SK-N-SH (cell line): ENCODE measurements around the gene HMGCS1. TPM values are rescaled to one million over a fixed set of nuclear protein-coding genes. Genes with fewer than 3 reads are reported as not detected.
A peak's percentile ranks its signal among the peaks of the same experiment; 100 is the strongest.

Experiments
- CTCF ChIA-PET: fragments of 300-600, 350-600 bp; formaldehyde crosslinking; extraction: SDS; loops from one replicate; lab custom pipeline; 2021; lab: Yijun Ruan, JAX
- POLR2A ChIA-PET: fragments of 350-600 bp; sonication (Branson Sonifier 250); formaldehyde crosslinking; extraction: SDS; loops from one replicate; lab custom pipeline; 2020; ENCODE audit warnings: antibody characterized with exemption, inconsistent platforms; lab: Yijun Ruan, JAX
- DNase-seq: peaks from one replicate; pipeline ENCODE4 v3.0.0; 2012
- H2AFZ ChIP-seq: fragments of 200-600 bp; sonication (generic); 2 replicates; pipeline ENCODE4 v1.8.1; 2016; ENCODE audit warnings: antibody characterized with exemption, mild to moderate bottlenecking, low read depth
- H3F3A ChIP-seq: fragments of 200-600 bp; sonication (generic); replicated peaks from 2 replicates; pipeline ENCODE3; 2016; ENCODE audit warnings: antibody characterized with exemption, mild to moderate bottlenecking; ENCODE audit not compliant: insufficient read depth
- H3K27ac ChIP-seq, 2 experiments: fragments of 200-500 bp in 1 of 2; fragments of 200-600 bp in 1 of 2; sonication (Bioruptor generic) in 1 of 2; sonication (generic), shearing (Covaris generic) in 1 of 2; 2 replicates each; pipeline versions ENCODE4 v1.5.1 to v1.6.1; 2014 to 2016; ENCODE audit warnings: low read depth in 2 of 2, inconsistent platforms in 1 of 2, low read length in 1 of 2, mild to moderate bottlenecking in 1 of 2, mixed read lengths in 1 of 2
- H3K27me3 ChIP-seq: fragments of 200-600 bp; sonication (generic), shearing (Covaris generic); 2 replicates; pipeline ENCODE4 v1.6.1; 2016; ENCODE audit warnings: mixed run types; ENCODE audit not compliant: insufficient read depth
- H3K36me3 ChIP-seq, 2 experiments: fragments of 200-500 bp in 1 of 2; fragments of 200-600 bp in 1 of 2; sonication (Bioruptor generic) in 1 of 2; sonication (generic) in 1 of 2; replicated peaks in 1 of 2; 2 replicates each; pipeline versions ENCODE3 to v1.5.1; 2014 to 2016; ENCODE audit warnings: low read length in 1 of 2, mild to moderate bottlenecking in 1 of 2; ENCODE audit not compliant: insufficient read depth in 2 of 2, control insufficient read depth in 1 of 2
- H3K4me1 ChIP-seq, 2 experiments: fragments of 200-500 bp in 1 of 2; fragments of 200-600 bp in 1 of 2; sonication (Bioruptor generic) in 1 of 2; sonication (generic), shearing (Covaris generic) in 1 of 2; 2 replicates each; pipeline versions ENCODE4 v1.5.1 to v1.6.1; 2014 to 2016; ENCODE audit warnings: low read depth in 1 of 2, low read length in 1 of 2, mixed run types in 1 of 2; ENCODE audit not compliant: insufficient read depth in 2 of 2, control insufficient read depth in 1 of 2
- H3K4me2 ChIP-seq: fragments of 200-600 bp; sonication (generic), shearing (Covaris generic); 2 replicates; pipeline ENCODE4 v1.6.1; 2017; ENCODE audit warnings: mixed run types
- H3K4me3 ChIP-seq, 2 experiments: fragments of 200-500 bp in 1 of 2; fragments of 200-600 bp in 1 of 2; sonication (Bioruptor generic) in 1 of 2; sonication (generic), shearing (Covaris generic) in 1 of 2; 2 replicates each; pipeline versions ENCODE4 v1.5.1 to v1.8.1; 2014 to 2016; ENCODE audit warnings: low read depth in 2 of 2, inconsistent platforms in 1 of 2, low read length in 1 of 2, mild to moderate bottlenecking in 1 of 2, mixed read lengths in 1 of 2, moderate library complexity in 1 of 2
- H3K79me2 ChIP-seq: fragments of 200-600 bp; sonication (generic); 2 replicates; pipeline ENCODE4 v1.8.1; 2017; ENCODE audit warnings: mild to moderate bottlenecking; ENCODE audit not compliant: insufficient read depth
- H3K9ac ChIP-seq: fragments of 200-600 bp; sonication (generic); 2 replicates; pipeline ENCODE4 v1.6.1; 2017; ENCODE audit warnings: mixed run types
- H3K9me2 ChIP-seq: fragments of 200-600 bp; sonication (generic); 2 replicates; pipeline ENCODE4 v1.6.1; 2017; ENCODE audit warnings: mixed run types
- H3K9me3 ChIP-seq: fragments of 200-600 bp; sonication (generic); 2 replicates; pipeline ENCODE4 v1.6.1; 2017; ENCODE audit warnings: mixed run types, mild to moderate bottlenecking, moderate library complexity
- H4K20me1 ChIP-seq: fragments of 200-600 bp; sonication (generic); 2 replicates; pipeline ENCODE4 v1.6.1; 2017; ENCODE audit warnings: mild to moderate bottlenecking, mixed run types; ENCODE audit not compliant: insufficient read depth
- CHD2 ChIP-seq: fragments of 150-350 bp; IDR thresholded peaks from 2 replicates; pipeline ENCODE4 v1.6.1; 2018; ENCODE audit warnings: low read length; ENCODE audit not compliant: partially characterized antibody
- EP300 ChIP-seq, 2 experiments: IDR thresholded peaks; 2 replicates each; pipeline versions ENCODE4 v1.4.0 to v1.6.1; 2012; ENCODE audit warnings: borderline replicate concordance in 1 of 2, low read depth in 1 of 2, low read length in 1 of 2
- EZH2phosphoT487 ChIP-seq: fragments of 200-600 bp; sonication (generic); IDR thresholded peaks from 2 replicates; pipeline ENCODE4 v1.6.1; 2017; ENCODE audit warnings: low read depth, mixed run types, mild to moderate bottlenecking, antibody characterized with exemption, moderate library complexity, borderline replicate concordance
- FOSL2 ChIP-seq: IDR thresholded peaks from 2 replicates; pipeline ENCODE4 v1.4.0; 2012; ENCODE audit warnings: low read depth, mild to moderate bottlenecking, moderate library complexity, borderline replicate concordance
- FOXJ3 ChIP-seq: sonication (generic); formaldehyde crosslinking; IDR thresholded peaks from 2 replicates; pipeline ENCODE4 v1.5.1; 2020; ENCODE audit warnings: mild to moderate bottlenecking, missing genetic modification reagents
- FOXM1 ChIP-seq: IDR thresholded peaks from 2 replicates; pipeline ENCODE4 v1.4.0; 2012; ENCODE audit warnings: low read depth, mild to moderate bottlenecking
- GATA2 ChIP-seq: sonication (generic); formaldehyde crosslinking; IDR thresholded peaks from 2 replicates; pipeline ENCODE4 v1.5.0; 2020; ENCODE audit warnings: mild to moderate bottlenecking, missing genetic modification reagents
- JUND ChIP-seq: IDR thresholded peaks from 2 replicates; pipeline ENCODE4 v1.4.0; 2012
- MEF2A ChIP-seq: IDR thresholded peaks from 2 replicates; pipeline ENCODE4 v1.4.0; 2012; ENCODE audit warnings: low read depth, borderline replicate concordance
- MXI1 ChIP-seq: IDR thresholded peaks from 2 replicates; pipeline ENCODE4 v1.6.1; 2012; ENCODE audit warnings: mild to moderate bottlenecking, low read depth, low read length, improper control_type of control experiment
- NFIC ChIP-seq: IDR thresholded peaks from 2 replicates; pipeline ENCODE4 v1.4.0; 2012; ENCODE audit warnings: borderline replicate concordance
- POLR2AphosphoS5 ChIP-seq: IDR thresholded peaks from 2 replicates; pipeline ENCODE4 v1.6.1; 2012; ENCODE audit warnings: low read depth, low read length
- RAD21 ChIP-seq: IDR thresholded peaks from 2 replicates; pipeline ENCODE4 v1.6.1; 2012; ENCODE audit warnings: mild to moderate bottlenecking, low read length
- RFX5 ChIP-seq: IDR thresholded peaks from 2 replicates; pipeline ENCODE4 v1.6.1; 2012; ENCODE audit warnings: mild to moderate bottlenecking, improper control_type of control experiment, low read length
- TAF1 ChIP-seq: IDR thresholded peaks from 2 replicates; pipeline ENCODE4 v1.6.1; 2012; ENCODE audit warnings: low read depth, mild to moderate bottlenecking, low read length, moderate library complexity, borderline replicate concordance
- TEAD4 ChIP-seq: IDR thresholded peaks from 2 replicates; pipeline ENCODE4 v1.4.0; 2012; ENCODE audit warnings: mild to moderate bottlenecking, borderline replicate concordance; ENCODE audit not compliant: insufficient read depth
- polyA plus RNA-seq, 3 experiments: library from polyadenylated mRNA; depleted of rRNA; stranded (reverse); fragments of >200 nt; gene quantifications; 2 replicates each; pipeline ENCODE4 v1.2.3, GENCODE V29; 2012
- TF ChIP-seq, protein P1 (sequence below): IDR thresholded peaks from 2 replicates; pipeline ENCODE4; 2012
- TF ChIP-seq, protein P2 (sequence below): IDR thresholded peaks from 2 replicates; pipeline ENCODE4 v1.4.0; 2012; ENCODE audit warnings: low read depth, borderline replicate concordance
- TF ChIP-seq, protein P3 (sequence below): fragments of 150-350 bp; IDR thresholded peaks from 2 replicates; pipeline ENCODE4 v1.6.1; 2016; ENCODE audit warnings: mild to moderate bottlenecking, low read depth, low read length
- TF ChIP-seq, protein P4 (sequence below): IDR thresholded peaks from 2 replicates; pipeline ENCODE4 v1.6.1; 2012; ENCODE audit warnings: mild to moderate bottlenecking, low read depth, low read length, moderate library complexity
- TF ChIP-seq, protein P5 (sequence below): fragments of 150-350 bp; IDR thresholded peaks from 2 replicates; pipeline ENCODE4 v1.6.1; 2017; ENCODE audit warnings: antibody characterized with exemption, low read length, low read depth, borderline replicate concordance
- TF ChIP-seq, protein P6 (sequence below): IDR thresholded peaks from 2 replicates; pipeline ENCODE4 v1.4.0; 2012; ENCODE audit warnings: low read depth

HMGCS1 gene
- polyA plus RNA-seq, 1 of the 3 experiments (the other 2 are of a cell fraction), result 8.2 TPM

DNA sequence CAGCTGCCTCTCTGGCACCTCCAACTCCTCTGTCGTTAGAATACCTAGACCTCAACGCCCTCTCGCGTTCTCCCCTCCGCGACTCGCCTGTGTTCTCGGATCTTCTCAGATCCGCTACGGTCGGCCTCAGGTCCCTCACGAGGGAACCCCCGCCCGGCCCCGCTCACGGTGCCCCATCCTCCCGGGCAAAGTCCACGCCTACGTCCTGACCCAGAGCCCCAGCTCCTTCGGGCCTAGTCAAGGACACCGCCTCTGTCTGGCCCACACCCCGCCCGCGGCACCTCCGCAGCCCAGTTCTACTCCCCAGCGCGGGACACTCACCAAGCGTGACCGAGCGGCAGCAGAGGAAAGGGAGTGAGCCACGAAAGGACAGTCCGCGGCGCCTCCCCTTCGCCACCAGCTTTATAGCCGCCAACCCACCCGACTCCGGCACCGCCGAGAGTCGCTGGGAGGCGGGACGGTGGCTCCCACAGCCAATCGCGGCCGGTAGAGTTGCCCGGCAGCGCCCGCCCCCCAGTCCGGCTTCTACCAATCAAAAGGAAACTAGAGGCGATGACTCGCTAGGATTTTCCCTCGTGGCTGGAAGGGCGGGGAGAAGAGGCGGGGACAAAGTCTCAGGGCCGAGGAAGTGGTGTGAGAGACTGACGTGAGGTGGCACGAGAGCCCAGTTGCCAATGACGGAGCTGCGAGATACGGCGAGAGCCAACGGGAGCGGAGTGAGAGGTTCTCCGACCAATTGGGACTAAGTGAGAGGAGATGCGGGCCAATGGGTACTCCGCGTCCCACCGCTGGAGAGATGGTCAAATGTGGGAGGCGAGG, at the start of gene HMGCS1 (continued):
- TF ChIP-seq, protein P1, sequence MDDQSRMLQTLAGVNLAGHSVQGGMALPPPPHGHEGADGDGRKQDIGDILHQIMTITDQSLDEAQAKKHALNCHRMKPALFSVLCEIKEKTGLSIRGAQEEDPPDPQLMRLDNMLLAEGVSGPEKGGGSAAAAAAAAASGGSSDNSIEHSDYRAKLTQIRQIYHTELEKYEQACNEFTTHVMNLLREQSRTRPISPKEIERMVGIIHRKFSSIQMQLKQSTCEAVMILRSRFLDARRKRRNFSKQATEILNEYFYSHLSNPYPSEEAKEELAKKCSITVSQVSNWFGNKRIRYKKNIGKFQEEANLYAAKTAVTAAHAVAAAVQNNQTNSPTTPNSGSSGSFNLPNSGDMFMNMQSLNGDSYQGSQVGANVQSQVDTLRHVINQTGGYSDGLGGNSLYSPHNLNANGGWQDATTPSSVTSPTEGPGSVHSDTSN, result peak; percentile 98
- TF ChIP-seq, protein P2, sequence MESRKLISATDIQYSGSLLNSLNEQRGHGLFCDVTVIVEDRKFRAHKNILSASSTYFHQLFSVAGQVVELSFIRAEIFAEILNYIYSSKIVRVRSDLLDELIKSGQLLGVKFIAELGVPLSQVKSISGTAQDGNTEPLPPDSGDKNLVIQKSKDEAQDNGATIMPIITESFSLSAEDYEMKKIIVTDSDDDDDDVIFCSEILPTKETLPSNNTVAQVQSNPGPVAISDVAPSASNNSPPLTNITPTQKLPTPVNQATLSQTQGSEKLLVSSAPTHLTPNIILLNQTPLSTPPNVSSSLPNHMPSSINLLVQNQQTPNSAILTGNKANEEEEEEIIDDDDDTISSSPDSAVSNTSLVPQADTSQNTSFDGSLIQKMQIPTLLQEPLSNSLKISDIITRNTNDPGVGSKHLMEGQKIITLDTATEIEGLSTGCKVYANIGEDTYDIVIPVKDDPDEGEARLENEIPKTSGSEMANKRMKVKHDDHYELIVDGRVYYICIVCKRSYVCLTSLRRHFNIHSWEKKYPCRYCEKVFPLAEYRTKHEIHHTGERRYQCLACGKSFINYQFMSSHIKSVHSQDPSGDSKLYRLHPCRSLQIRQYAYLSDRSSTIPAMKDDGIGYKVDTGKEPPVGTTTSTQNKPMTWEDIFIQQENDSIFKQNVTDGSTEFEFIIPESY, result peak; percentile 89
- TF ChIP-seq JUND, result no peak

DNA sequence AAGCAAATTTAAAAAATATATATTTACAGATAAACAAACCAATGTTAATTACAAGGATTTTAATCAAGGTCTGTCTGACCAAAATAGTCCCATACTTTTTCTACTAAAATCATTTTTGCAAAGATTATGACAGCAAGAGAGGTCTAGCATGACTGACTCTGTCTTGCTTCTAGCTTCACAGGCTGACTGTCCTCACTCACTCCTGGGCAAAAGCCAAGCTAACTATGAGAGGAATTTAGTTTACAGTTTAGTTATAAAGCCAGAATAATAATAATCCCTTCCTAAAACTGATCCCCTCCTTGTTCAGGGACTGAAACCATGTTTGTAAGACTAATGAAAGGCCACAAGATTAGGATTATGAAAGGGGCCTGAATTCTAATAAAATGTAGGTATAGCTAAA, 45.5 kb upstream of the HMGCS1 start:
- no peaks in the 10 kb centered on the region for H3K27me3 ChIP-seq
- no peak overlapping the region for H3K27ac ChIP-seq
- no peaks in the 10 kb centered on the region for H3F3A ChIP-seq
- H4K20me1 ChIP-seq, result no peaks in the 10 kb centered on the region
- H3K36me3 ChIP-seq, result no peaks in the 10 kb centered on the region
- no peaks in the 10 kb centered on the region for H3K4me1 ChIP-seq
- TF ChIP-seq FOXJ3 (CRISPR knock-in tag), result no peak
- TF ChIP-seq NFIC, result no peak
- TF ChIP-seq GATA2 (CRISPR knock-in tag), result no peak
- no peak for TF ChIP-seq CHD2
- TF ChIP-seq, protein P3, sequence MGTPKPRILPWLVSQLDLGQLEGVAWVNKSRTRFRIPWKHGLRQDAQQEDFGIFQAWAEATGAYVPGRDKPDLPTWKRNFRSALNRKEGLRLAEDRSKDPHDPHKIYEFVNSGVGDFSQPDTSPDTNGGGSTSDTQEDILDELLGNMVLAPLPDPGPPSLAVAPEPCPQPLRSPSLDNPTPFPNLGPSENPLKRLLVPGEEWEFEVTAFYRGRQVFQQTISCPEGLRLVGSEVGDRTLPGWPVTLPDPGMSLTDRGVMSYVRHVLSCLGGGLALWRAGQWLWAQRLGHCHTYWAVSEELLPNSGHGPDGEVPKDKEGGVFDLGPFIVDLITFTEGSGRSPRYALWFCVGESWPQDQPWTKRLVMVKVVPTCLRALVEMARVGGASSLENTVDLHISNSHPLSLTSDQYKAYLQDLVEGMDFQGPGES, result no peak
- TF ChIP-seq MEF2A, result no peak
- no peak for TF ChIP-seq FOXM1
- no peak for TF ChIP-seq EZH2phosphoT487
- TF ChIP-seq, protein P4, sequence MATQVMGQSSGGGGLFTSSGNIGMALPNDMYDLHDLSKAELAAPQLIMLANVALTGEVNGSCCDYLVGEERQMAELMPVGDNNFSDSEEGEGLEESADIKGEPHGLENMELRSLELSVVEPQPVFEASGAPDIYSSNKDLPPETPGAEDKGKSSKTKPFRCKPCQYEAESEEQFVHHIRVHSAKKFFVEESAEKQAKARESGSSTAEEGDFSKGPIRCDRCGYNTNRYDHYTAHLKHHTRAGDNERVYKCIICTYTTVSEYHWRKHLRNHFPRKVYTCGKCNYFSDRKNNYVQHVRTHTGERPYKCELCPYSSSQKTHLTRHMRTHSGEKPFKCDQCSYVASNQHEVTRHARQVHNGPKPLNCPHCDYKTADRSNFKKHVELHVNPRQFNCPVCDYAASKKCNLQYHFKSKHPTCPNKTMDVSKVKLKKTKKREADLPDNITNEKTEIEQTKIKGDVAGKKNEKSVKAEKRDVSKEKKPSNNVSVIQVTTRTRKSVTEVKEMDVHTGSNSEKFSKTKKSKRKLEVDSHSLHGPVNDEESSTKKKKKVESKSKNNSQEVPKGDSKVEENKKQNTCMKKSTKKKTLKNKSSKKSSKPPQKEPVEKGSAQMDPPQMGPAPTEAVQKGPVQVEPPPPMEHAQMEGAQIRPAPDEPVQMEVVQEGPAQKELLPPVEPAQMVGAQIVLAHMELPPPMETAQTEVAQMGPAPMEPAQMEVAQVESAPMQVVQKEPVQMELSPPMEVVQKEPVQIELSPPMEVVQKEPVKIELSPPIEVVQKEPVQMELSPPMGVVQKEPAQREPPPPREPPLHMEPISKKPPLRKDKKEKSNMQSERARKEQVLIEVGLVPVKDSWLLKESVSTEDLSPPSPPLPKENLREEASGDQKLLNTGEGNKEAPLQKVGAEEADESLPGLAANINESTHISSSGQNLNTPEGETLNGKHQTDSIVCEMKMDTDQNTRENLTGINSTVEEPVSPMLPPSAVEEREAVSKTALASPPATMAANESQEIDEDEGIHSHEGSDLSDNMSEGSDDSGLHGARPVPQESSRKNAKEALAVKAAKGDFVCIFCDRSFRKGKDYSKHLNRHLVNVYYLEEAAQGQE, result no peak
- no peak for TF ChIP-seq MXI1
- TF ChIP-seq TEAD4, result no peak
- TF ChIP-seq RFX5, result no peak
- no peak for TF ChIP-seq FOSL2
- TF ChIP-seq TAF1, result no peak
- no peak for TF ChIP-seq EP300 (IDR thresholded peaks at IDR 0.05; ENCODE audit: borderline replicate concordance in 1 of 2, low read depth in 1 of 2, low read length in 1 of 2)
- no peak for TF ChIP-seq JUND
- no peak for TF ChIP-seq RAD21
- TF ChIP-seq, protein P5, sequence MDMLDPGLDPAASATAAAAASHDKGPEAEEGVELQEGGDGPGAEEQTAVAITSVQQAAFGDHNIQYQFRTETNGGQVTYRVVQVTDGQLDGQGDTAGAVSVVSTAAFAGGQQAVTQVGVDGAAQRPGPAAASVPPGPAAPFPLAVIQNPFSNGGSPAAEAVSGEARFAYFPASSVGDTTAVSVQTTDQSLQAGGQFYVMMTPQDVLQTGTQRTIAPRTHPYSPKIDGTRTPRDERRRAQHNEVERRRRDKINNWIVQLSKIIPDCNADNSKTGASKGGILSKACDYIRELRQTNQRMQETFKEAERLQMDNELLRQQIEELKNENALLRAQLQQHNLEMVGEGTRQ, result no peak
- TF ChIP-seq, protein P6, sequence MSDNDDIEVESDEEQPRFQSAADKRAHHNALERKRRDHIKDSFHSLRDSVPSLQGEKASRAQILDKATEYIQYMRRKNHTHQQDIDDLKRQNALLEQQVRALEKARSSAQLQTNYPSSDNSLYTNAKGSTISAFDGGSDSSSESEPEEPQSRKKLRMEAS, result no peak
- TF ChIP-seq POLR2AphosphoS5, result no peak
- ChIA-PET CTCF (no interaction called here), POLR2A (no interaction called here)
- no peak overlapping the region for H3K4me3 ChIP-seq
- H3K9ac ChIP-seq, result no peak overlapping the region
- no peak for DNase-seq
- no peaks in the 10 kb centered on the region for H3K79me2 ChIP-seq
- no peaks in the 10 kb centered on the region for H3K9me2 ChIP-seq
- H2AFZ ChIP-seq, result no peak overlapping the region
- H3K4me2 ChIP-seq, result no peak overlapping the region
- H3K9me3 ChIP-seq, result 0 out of 2 replicates have a peak, but pooled peaks cover 4% of the 10 kb centered on the region
